SK-N-MC (cell line): ENCODE results near the gene ERI3.

Source experiments
- FOXP2 ChIP-seq: optimal IDR thresholded peaks from 2 replicates; pipeline ENCODE3; 2011; ENCODE audit warnings: mild to moderate bottlenecking, moderate library complexity; ENCODE audit not compliant: insufficient read depth; ENCODE audit errors: extremely low read length, control extremely low read depth
- POLR2AphosphoS5 ChIP-seq: IDR thresholded peaks from 2 replicates; pipeline ENCODE4 v1.6.1; 2012; ENCODE audit warnings: mild to moderate bottlenecking, low read depth, low read length, borderline replicate concordance

DNA sequence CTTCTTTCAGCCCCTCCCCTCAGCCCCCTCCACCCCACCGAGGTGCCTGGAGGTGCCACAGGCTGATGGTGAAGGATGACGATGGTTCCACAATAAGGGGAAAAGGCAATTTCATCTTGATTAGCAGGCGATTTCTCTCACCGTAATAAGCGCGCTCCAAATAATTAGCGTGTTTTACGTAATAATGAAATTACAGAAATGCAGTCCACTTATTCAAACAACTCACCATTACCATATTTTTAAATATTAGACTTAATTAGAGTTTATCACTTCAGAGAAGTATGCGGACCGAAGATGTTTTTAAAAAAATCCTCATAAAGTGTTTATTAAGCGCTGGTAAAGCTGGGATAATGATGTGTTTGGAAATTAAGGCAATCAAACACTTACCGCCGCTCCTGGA lies 126.8 kb downstream of the ERI3 start:
- TF ChIP-seq POLR2AphosphoS5 (no peak), FOXP2 (no peak)
